ENCODE data around the gene UBQLN1.

DNA sequence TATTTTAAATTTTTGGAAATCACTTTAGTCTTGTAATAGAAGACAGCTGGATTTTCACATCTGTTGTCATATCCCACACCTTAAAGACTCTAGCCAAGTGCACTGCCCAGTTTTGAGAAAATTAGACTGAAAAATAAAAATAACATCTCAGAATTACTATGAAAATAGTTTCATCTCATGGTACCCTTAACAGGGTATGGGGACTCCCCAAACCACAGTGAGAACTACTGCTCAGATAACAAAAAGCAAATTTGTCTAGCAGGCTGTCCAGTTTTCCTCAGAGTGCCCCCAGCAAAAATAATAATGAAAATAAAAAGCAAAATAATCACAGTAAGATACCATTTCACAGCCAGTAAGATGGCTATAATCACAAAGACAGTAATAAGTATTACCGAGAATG, 6.5 kb downstream of the UBQLN1 start:
- TF ChIP-seq POLR3G (IDR thresholded peaks at IDR 0.05; ENCODE audit: extremely low read depth, insufficient read length, insufficient replicate concordance), result no peak
- TF ChIP-seq POLR2AphosphoS2 (IDR thresholded peaks at IDR 0.05; ENCODE audit: low read length), result no peak
- no peak for TF ChIP-seq MCM2 (IDR thresholded peaks at IDR 0.05; ENCODE audit: low read depth)
- no peak for TF ChIP-seq ARHGAP35 (IDR thresholded peaks at IDR 0.05; ENCODE audit: partially characterized antibody)

Measured in K562 (cell line).